SK-N-SH (cell line): ENCODE measurements around the gene PPP3CB. TPM values are rescaled to one million over a fixed set of nuclear protein-coding genes. Genes with fewer than 3 reads are reported as not detected.

Experiments used
- CTCF ChIA-PET: fragments of 300-600, 350-600 bp; formaldehyde crosslinking; extraction: SDS; loops from one replicate; lab custom pipeline; 2021; lab: Yijun Ruan, JAX
- POLR2A ChIA-PET: fragments of 350-600 bp; sonication (Branson Sonifier 250); formaldehyde crosslinking; extraction: SDS; loops from one replicate; lab custom pipeline; 2020; ENCODE audit warnings: antibody characterized with exemption, inconsistent platforms; lab: Yijun Ruan, JAX
- DNase-seq: peaks from one replicate; pipeline ENCODE4 v3.0.0; 2012
- H2AFZ ChIP-seq: fragments of 200-600 bp; sonication (generic); 2 replicates; pipeline ENCODE4 v1.8.1; 2016; ENCODE audit warnings: antibody characterized with exemption, mild to moderate bottlenecking, low read depth
- H3F3A ChIP-seq: fragments of 200-600 bp; sonication (generic); replicated peaks from 2 replicates; pipeline ENCODE3; 2016; ENCODE audit warnings: antibody characterized with exemption, mild to moderate bottlenecking; ENCODE audit not compliant: insufficient read depth
- H3K27ac ChIP-seq, 2 experiments: fragments of 200-500 bp in 1 of 2; fragments of 200-600 bp in 1 of 2; sonication (Bioruptor generic) in 1 of 2; sonication (generic), shearing (Covaris generic) in 1 of 2; 2 replicates each; pipeline versions ENCODE4 v1.5.1 to v1.6.1; 2014 to 2016; ENCODE audit warnings: low read depth in 2 of 2, inconsistent platforms in 1 of 2, low read length in 1 of 2, mild to moderate bottlenecking in 1 of 2, mixed read lengths in 1 of 2
- H3K27me3 ChIP-seq: fragments of 200-600 bp; sonication (generic), shearing (Covaris generic); 2 replicates; pipeline ENCODE4 v1.6.1; 2016; ENCODE audit warnings: mixed run types; ENCODE audit not compliant: insufficient read depth
- H3K36me3 ChIP-seq, 2 experiments: fragments of 200-500 bp in 1 of 2; fragments of 200-600 bp in 1 of 2; sonication (Bioruptor generic) in 1 of 2; sonication (generic) in 1 of 2; replicated peaks in 1 of 2; 2 replicates each; pipeline versions ENCODE3 to v1.5.1; 2014 to 2016; ENCODE audit warnings: low read length in 1 of 2, mild to moderate bottlenecking in 1 of 2; ENCODE audit not compliant: insufficient read depth in 2 of 2, control insufficient read depth in 1 of 2
- H3K4me1 ChIP-seq, 2 experiments: fragments of 200-500 bp in 1 of 2; fragments of 200-600 bp in 1 of 2; sonication (Bioruptor generic) in 1 of 2; sonication (generic), shearing (Covaris generic) in 1 of 2; 2 replicates each; pipeline versions ENCODE4 v1.5.1 to v1.6.1; 2014 to 2016; ENCODE audit warnings: low read depth in 1 of 2, low read length in 1 of 2, mixed run types in 1 of 2; ENCODE audit not compliant: insufficient read depth in 2 of 2, control insufficient read depth in 1 of 2
- H3K4me2 ChIP-seq: fragments of 200-600 bp; sonication (generic), shearing (Covaris generic); 2 replicates; pipeline ENCODE4 v1.6.1; 2017; ENCODE audit warnings: mixed run types
- H3K4me3 ChIP-seq, 2 experiments: fragments of 200-500 bp in 1 of 2; fragments of 200-600 bp in 1 of 2; sonication (Bioruptor generic) in 1 of 2; sonication (generic), shearing (Covaris generic) in 1 of 2; 2 replicates each; pipeline versions ENCODE4 v1.5.1 to v1.8.1; 2014 to 2016; ENCODE audit warnings: low read depth in 2 of 2, inconsistent platforms in 1 of 2, low read length in 1 of 2, mild to moderate bottlenecking in 1 of 2, mixed read lengths in 1 of 2, moderate library complexity in 1 of 2
- H3K79me2 ChIP-seq: fragments of 200-600 bp; sonication (generic); 2 replicates; pipeline ENCODE4 v1.8.1; 2017; ENCODE audit warnings: mild to moderate bottlenecking; ENCODE audit not compliant: insufficient read depth
- H3K9ac ChIP-seq: fragments of 200-600 bp; sonication (generic); 2 replicates; pipeline ENCODE4 v1.6.1; 2017; ENCODE audit warnings: mixed run types
- H3K9me2 ChIP-seq: fragments of 200-600 bp; sonication (generic); 2 replicates; pipeline ENCODE4 v1.6.1; 2017; ENCODE audit warnings: mixed run types
- H3K9me3 ChIP-seq: fragments of 200-600 bp; sonication (generic); 2 replicates; pipeline ENCODE4 v1.6.1; 2017; ENCODE audit warnings: mixed run types, mild to moderate bottlenecking, moderate library complexity
- H4K20me1 ChIP-seq: fragments of 200-600 bp; sonication (generic); 2 replicates; pipeline ENCODE4 v1.6.1; 2017; ENCODE audit warnings: mild to moderate bottlenecking, mixed run types; ENCODE audit not compliant: insufficient read depth
- EP300 ChIP-seq, 2 experiments: IDR thresholded peaks; 2 replicates each; pipeline versions ENCODE4 v1.4.0 to v1.6.1; 2012; ENCODE audit warnings: borderline replicate concordance in 1 of 2, low read depth in 1 of 2, low read length in 1 of 2
- EZH2phosphoT487 ChIP-seq: fragments of 200-600 bp; sonication (generic); IDR thresholded peaks from 2 replicates; pipeline ENCODE4 v1.6.1; 2017; ENCODE audit warnings: low read depth, mixed run types, mild to moderate bottlenecking, antibody characterized with exemption, moderate library complexity, borderline replicate concordance
- FOSL2 ChIP-seq: IDR thresholded peaks from 2 replicates; pipeline ENCODE4 v1.4.0; 2012; ENCODE audit warnings: low read depth, mild to moderate bottlenecking, moderate library complexity, borderline replicate concordance
- FOXM1 ChIP-seq: IDR thresholded peaks from 2 replicates; pipeline ENCODE4 v1.4.0; 2012; ENCODE audit warnings: low read depth, mild to moderate bottlenecking
- GATA2 ChIP-seq: sonication (generic); formaldehyde crosslinking; IDR thresholded peaks from 2 replicates; pipeline ENCODE4 v1.5.0; 2020; ENCODE audit warnings: mild to moderate bottlenecking, missing genetic modification reagents
- MEF2A ChIP-seq: IDR thresholded peaks from 2 replicates; pipeline ENCODE4 v1.4.0; 2012; ENCODE audit warnings: low read depth, borderline replicate concordance
- NFIC ChIP-seq: IDR thresholded peaks from 2 replicates; pipeline ENCODE4 v1.4.0; 2012; ENCODE audit warnings: borderline replicate concordance
- POLR2AphosphoS5 ChIP-seq: IDR thresholded peaks from 2 replicates; pipeline ENCODE4 v1.6.1; 2012; ENCODE audit warnings: low read depth, low read length
- RAD21 ChIP-seq: IDR thresholded peaks from 2 replicates; pipeline ENCODE4 v1.6.1; 2012; ENCODE audit warnings: mild to moderate bottlenecking, low read length
- RFX5 ChIP-seq: IDR thresholded peaks from 2 replicates; pipeline ENCODE4 v1.6.1; 2012; ENCODE audit warnings: mild to moderate bottlenecking, improper control_type of control experiment, low read length
- RXRA ChIP-seq: IDR thresholded peaks from 2 replicates; pipeline ENCODE4 v1.4.0; 2012; ENCODE audit warnings: low read depth, mild to moderate bottlenecking, borderline replicate concordance
- TCF12 ChIP-seq: IDR thresholded peaks from 2 replicates; pipeline ENCODE4 v1.4.0; 2012
- YY1 ChIP-seq: IDR thresholded peaks from 2 replicates; pipeline ENCODE4 v1.4.0; 2012; ENCODE audit warnings: low read depth, mild to moderate bottlenecking
- WGBS: methylation state at CpG from one replicate; pipeline ENCODE4 v1.1.6; 2017; ENCODE audit warnings: low lambda C conversion rate; 5-methylcytosine and 5-hydroxymethylcytosine counted together
- polyA plus RNA-seq, 3 experiments: library from polyadenylated mRNA; depleted of rRNA; stranded (reverse); fragments of >200 nt; gene quantifications; 2 replicates each; pipeline ENCODE4 v1.2.3, GENCODE V29; 2012
- TF ChIP-seq, protein P1 (sequence below): fragments of 200-600 bp; sonication (generic); IDR thresholded peaks from 2 replicates; pipeline ENCODE4 v1.6.1; 2017; ENCODE audit warnings: antibody characterized with exemption, mild to moderate bottlenecking, moderate library complexity
- TF ChIP-seq, protein P2 (sequence below): fragments of 150-350 bp; IDR thresholded peaks from 2 replicates; pipeline ENCODE4 v1.6.1; 2017; ENCODE audit warnings: antibody characterized with exemption, low read length, low read depth, borderline replicate concordance
- TF ChIP-seq, protein P3 (sequence below): fragments of 150-350 bp; IDR thresholded peaks from 2 replicates; pipeline ENCODE4 v1.6.1; 2016; ENCODE audit warnings: mild to moderate bottlenecking, low read depth, low read length

PPP3CB gene
- polyA plus RNA-seq, 1 of the 3 experiments (the other 2 are of a cell fraction), result 14.5 TPM

DNA sequence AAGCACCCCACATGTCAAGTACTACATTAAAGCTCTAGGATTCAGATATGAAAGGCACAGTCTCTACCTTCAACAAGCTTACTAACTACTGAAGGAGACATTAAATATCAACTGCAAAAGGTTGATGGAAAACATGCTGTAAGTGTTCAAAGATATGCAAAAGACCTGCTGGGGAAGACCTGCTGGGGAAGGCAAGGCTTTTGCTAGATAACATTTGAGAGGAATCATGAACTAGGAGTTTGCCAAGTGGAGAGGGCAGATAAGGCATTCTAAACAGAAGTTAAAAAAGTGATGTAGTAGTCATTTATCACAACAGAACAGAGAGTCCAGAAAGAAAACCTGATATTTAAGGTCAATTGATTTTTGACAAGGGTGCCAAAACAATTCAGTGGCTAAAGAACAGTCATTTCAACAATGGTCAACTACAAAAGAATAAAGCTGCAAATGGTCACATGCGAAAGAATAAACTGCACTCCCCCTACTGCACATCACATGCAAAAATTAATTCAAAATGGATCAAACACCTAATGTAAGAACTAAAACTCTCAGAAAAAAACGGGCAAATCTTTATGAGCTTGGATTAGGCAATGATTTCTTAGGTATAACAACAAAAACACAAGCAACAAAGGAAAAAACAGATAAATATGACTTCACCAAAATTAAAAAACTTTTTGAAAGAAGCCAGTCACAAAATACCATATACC lies 39.5 kb downstream of the PPP3CB start:
- Histone ChIP-seq H4K20me1 (no peaks in the 10 kb centered on the region), H3K36me3 (peaks cover 10 to 45% of the 10 kb centered on the region in 2 experiments), H3K4me1 (no peaks in the 10 kb centered on the region), H3K27ac (no peak overlapping the region), H3K9me2 (no peaks in the 10 kb centered on the region), H3K27me3 (no peaks in the 10 kb centered on the region), H3K9me3 (no peaks in the 10 kb centered on the region), H3K4me2 (no peak overlapping the region), H3K79me2 (no peaks in the 10 kb centered on the region), H3F3A (no peaks in the 10 kb centered on the region), H2AFZ (no peak overlapping the region), H3K4me3 (no peak overlapping the region), H3K9ac (no peak overlapping the region)
- ChIA-PET POLR2A (no interaction called here), CTCF (interaction anchor here (0.7 kb wide), 1 partner anchor 11 kb away, joined by 3 read pairs; no protein-coding TSS in a partner anchor)
- no peak for DNase-seq
- whole genome bisulfite sequencing, result 94% methylated on average over 2 of the region's 2 CpGs
- TF ChIP-seq EP300 (IDR thresholded peaks at IDR 0.05; ENCODE audit: borderline replicate concordance in 1 of 2, low read depth in 1 of 2, low read length in 1 of 2) (no peak), YY1 (no peak)
- TF ChIP-seq, all 33 proteins: peak for 0

DNA sequence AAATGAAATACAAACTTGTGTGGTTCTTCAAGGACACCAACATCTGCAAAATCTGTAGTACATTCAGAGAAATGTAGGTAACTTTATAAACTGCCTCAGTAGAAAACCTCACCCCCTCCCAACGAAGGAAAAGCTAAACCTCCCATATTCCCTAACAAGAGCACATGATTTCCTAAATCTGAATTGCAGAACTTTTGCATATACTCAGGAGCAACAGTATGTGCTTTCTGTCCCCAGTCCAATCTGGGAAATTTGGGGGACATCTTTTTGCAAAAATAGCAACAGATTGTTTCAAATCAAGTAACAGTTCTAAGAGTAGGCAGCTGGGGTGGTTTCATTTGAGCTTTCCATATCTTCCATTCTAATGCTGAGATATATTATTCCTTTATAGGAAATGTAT lies 46.7 kb downstream of the PPP3CB start:
- Histone ChIP-seq H3K9me2 (no peaks in the 10 kb centered on the region), H3K4me2 (no peak overlapping the region), H4K20me1 (no peaks in the 10 kb centered on the region), H3K36me3 (peaks cover 36 to 63% of the 10 kb centered on the region in 2 experiments), H3K9me3 (0 out of 2 replicates have a peak, but pooled peaks cover 4% of the 10 kb centered on the region), H3K27me3 (no peaks in the 10 kb centered on the region), H3K9ac (no peak overlapping the region), H3K4me1 (no peaks in the 10 kb centered on the region), H3K79me2 (no peaks in the 10 kb centered on the region), H3F3A (no peaks in the 10 kb centered on the region), H3K4me3 (no peak overlapping the region), H2AFZ (no peak overlapping the region), H3K27ac (no peak overlapping the region)
- POLR2A ChIA-PET, result interaction anchor here (1.2 kb wide), 1 partner anchor 47 kb away, joined by 3 read pairs; the partner anchor contains the start of gene PPP3CB
- CTCF ChIA-PET, result no interaction called here
- DNase-seq, result no peak
- no peak for TF ChIP-seq FOXM1
- WGBS, result 94% methylated on average over 1 of the region's 1 CpG

GRCh38 chr10:73448384-73448783 lies 47.4 kb downstream of the PPP3CB start:
- ChIA-PET POLR2A (interaction anchor here (1.2 kb wide), 1 partner anchor 48 kb away, joined by 3 read pairs; the partner anchor contains the start of gene PPP3CB), CTCF (no interaction called here)
- H3K9ac ChIP-seq, result no peak overlapping the region
- 0 out of 2 replicates have a peak, but pooled peaks cover 4% of the 10 kb centered on the region for H3K9me3 ChIP-seq
- no peaks in the 10 kb centered on the region for H3K27me3 ChIP-seq
- no peak overlapping the region for H2AFZ ChIP-seq
- 97% methylated on average over 1 of the region's 1 CpG for WGBS
- H3K79me2 ChIP-seq, result no peaks in the 10 kb centered on the region
- H3F3A ChIP-seq, result no peaks in the 10 kb centered on the region
- peaks cover 38 to 62% of the 10 kb centered on the region in 2 experiments for H3K36me3 ChIP-seq
- no peaks in the 10 kb centered on the region for H4K20me1 ChIP-seq
- no peak overlapping the region for H3K4me3 ChIP-seq
- TF ChIP-seq MEF2A (no peak), RXRA (no peak), EZH2phosphoT487 (no peak), FOSL2 (no peak), NFIC (no peak), GATA2 (CRISPR knock-in tag) (no peak), EP300 (IDR thresholded peaks at IDR 0.05; ENCODE audit: borderline replicate concordance in 1 of 2, low read depth in 1 of 2, low read length in 1 of 2) (no peak), TCF12 (no peak), POLR2AphosphoS5 (no peak), RAD21 (no peak), RFX5 (no peak)
- TF ChIP-seq, protein P1, sequence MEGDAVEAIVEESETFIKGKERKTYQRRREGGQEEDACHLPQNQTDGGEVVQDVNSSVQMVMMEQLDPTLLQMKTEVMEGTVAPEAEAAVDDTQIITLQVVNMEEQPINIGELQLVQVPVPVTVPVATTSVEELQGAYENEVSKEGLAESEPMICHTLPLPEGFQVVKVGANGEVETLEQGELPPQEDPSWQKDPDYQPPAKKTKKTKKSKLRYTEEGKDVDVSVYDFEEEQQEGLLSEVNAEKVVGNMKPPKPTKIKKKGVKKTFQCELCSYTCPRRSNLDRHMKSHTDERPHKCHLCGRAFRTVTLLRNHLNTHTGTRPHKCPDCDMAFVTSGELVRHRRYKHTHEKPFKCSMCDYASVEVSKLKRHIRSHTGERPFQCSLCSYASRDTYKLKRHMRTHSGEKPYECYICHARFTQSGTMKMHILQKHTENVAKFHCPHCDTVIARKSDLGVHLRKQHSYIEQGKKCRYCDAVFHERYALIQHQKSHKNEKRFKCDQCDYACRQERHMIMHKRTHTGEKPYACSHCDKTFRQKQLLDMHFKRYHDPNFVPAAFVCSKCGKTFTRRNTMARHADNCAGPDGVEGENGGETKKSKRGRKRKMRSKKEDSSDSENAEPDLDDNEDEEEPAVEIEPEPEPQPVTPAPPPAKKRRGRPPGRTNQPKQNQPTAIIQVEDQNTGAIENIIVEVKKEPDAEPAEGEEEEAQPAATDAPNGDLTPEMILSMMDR, result no peak
- TF ChIP-seq, protein P2, sequence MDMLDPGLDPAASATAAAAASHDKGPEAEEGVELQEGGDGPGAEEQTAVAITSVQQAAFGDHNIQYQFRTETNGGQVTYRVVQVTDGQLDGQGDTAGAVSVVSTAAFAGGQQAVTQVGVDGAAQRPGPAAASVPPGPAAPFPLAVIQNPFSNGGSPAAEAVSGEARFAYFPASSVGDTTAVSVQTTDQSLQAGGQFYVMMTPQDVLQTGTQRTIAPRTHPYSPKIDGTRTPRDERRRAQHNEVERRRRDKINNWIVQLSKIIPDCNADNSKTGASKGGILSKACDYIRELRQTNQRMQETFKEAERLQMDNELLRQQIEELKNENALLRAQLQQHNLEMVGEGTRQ, result no peak
- TF ChIP-seq, protein P3, sequence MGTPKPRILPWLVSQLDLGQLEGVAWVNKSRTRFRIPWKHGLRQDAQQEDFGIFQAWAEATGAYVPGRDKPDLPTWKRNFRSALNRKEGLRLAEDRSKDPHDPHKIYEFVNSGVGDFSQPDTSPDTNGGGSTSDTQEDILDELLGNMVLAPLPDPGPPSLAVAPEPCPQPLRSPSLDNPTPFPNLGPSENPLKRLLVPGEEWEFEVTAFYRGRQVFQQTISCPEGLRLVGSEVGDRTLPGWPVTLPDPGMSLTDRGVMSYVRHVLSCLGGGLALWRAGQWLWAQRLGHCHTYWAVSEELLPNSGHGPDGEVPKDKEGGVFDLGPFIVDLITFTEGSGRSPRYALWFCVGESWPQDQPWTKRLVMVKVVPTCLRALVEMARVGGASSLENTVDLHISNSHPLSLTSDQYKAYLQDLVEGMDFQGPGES, result no peak
- DNase-seq, result no peak
- H3K27ac ChIP-seq, result no peak overlapping the region
- H3K4me2 ChIP-seq, result no peak overlapping the region
- no peaks in the 10 kb centered on the region for H3K9me2 ChIP-seq
- H3K4me1 ChIP-seq, result 0 out of 4 replicates have a peak, but pooled peaks cover 0 to 2% of the 10 kb centered on the region in 2 experiments
